HFF-Myc (cell line): ENCODE measurements around the gene CYP27C1.

Experiments
- DNase-seq: peaks from one replicate; pipeline ENCODE4 v3.0.0-alpha.2; 2011; ENCODE audit warnings: low read depth; ENCODE audit errors: extremely low read depth
- H3K4me3 ChIP-seq: replicated peaks from 2 replicates; pipeline ENCODE4 v1.5.1; 2011; ENCODE audit warnings: low read depth, mild to moderate bottlenecking, control low read depth, low read length
- TF ChIP-seq, protein P1 (sequence below): IDR thresholded peaks from 2 replicates; pipeline ENCODE4 v1.5.1; 2012; ENCODE audit warnings: mild to moderate bottlenecking, low read depth, low read length, control low read depth; ENCODE audit errors: missing control alignments

CYP27C1 gene

DNA sequence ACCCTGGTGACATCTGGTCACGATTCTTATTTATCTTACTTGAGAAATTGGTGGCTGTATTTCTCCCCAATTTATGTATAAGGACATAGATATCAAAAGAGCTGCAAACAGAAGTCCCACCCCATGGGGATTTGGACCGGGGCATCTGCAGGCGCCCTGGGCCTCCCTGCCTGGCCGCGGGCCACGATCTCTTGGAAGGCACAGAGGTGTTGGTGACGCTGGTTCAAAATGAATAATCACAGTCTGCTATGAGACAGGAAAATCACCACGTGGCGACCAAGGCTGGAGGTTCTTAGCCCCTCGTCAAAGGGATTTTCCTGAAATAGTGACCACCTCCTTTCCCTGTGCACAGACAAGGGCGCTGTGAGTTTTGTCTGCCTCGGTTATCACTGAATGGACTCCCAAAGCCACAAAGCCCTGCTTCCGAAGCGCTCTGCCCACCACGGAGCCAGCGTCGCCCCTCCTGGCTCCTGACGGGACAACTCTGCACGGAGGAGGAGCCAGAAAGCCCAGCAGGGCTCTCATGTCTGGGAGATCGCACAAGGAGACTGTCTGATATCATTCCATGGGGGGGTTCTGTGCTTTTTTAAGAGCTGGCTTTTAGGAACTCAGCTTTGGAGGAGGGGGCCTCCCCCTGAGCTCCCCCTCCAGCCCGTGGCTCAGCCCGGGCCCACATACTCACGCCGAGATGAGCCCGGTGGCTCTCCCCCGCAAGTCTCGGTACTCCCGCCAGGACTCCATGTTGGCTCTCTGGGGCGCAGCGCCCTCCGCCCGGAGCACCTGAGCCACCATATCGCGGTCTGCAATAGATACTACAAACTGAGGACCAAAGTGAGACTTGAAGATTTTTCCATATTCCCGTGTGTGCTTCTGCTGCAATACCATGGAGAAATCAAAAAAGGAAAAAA is 14.6 kb downstream of the CYP27C1 start:
- TF ChIP-seq, protein P1, sequence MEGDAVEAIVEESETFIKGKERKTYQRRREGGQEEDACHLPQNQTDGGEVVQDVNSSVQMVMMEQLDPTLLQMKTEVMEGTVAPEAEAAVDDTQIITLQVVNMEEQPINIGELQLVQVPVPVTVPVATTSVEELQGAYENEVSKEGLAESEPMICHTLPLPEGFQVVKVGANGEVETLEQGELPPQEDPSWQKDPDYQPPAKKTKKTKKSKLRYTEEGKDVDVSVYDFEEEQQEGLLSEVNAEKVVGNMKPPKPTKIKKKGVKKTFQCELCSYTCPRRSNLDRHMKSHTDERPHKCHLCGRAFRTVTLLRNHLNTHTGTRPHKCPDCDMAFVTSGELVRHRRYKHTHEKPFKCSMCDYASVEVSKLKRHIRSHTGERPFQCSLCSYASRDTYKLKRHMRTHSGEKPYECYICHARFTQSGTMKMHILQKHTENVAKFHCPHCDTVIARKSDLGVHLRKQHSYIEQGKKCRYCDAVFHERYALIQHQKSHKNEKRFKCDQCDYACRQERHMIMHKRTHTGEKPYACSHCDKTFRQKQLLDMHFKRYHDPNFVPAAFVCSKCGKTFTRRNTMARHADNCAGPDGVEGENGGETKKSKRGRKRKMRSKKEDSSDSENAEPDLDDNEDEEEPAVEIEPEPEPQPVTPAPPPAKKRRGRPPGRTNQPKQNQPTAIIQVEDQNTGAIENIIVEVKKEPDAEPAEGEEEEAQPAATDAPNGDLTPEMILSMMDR: no peak
- no peak overlapping the region for H3K4me3 ChIP-seq
- no peak for DNase-seq

DNA sequence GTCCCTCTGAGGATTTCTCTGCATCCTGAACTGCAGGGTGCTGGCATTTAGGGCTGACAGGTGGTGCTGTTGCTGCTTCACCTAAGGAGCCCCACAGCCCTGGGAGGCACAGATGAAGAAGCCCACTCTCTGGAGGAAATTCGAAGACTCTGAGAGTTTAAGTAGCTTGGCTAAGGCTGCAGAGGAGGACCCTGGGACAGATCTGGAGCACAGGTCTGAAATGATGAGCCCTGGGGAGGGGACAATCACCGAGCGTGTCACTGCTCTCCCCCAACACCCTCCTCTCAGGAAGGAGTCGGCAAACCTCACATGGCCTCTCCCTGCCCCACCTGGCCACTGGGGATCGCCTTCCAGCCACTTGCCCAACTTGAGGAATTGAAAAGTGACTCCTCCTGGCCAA is 18.6 kb downstream of the CYP27C1 start:
- no peak for DNase-seq
- H3K4me3 ChIP-seq: no peak overlapping the region
- TF ChIP-seq, protein P1: no peak

DNA sequence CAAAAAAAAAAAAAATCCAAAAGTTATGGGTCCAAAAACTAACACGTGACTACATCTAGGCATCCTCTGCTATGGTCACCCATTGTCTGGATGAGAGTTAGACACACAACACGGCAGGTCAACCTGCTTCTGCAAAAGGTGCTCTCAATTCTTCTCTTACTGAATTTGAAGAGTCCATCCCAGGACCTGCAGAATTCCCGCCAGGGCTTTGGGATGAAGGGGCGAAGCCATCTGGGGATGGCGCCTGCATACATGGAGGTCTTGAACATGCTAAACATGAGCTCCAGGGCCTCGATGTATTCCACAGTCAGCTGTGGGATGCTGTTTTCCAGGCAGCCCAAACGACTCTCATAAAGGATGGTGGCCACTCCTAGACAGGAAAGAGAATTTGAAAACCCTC is 19.1 kb downstream of the CYP27C1 start:
- no peak for DNase-seq
- H3K4me3 ChIP-seq: no peak overlapping the region
- TF ChIP-seq, protein P1: no peak

DNA sequence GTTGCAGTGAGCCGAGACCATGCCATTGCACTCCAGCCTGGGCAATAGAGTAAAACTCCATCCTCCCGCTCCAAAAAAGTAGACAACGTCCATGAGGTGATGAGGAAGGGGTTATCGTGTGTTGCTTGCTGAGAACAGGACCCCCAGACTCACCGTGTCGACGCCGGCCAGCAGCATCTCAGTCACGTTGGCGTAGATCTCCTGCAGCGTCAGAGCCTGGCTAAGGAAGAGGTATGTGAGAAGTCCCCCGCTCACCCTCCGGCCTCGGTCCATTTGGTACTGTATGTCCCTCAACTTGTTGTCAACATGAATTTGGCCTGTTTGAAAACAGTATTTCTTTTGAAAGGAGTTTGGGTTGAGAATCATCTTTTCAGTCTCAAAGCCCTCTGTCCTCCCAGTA is 20.9 kb downstream of the CYP27C1 start:
- DNase-seq: no peak

DNA sequence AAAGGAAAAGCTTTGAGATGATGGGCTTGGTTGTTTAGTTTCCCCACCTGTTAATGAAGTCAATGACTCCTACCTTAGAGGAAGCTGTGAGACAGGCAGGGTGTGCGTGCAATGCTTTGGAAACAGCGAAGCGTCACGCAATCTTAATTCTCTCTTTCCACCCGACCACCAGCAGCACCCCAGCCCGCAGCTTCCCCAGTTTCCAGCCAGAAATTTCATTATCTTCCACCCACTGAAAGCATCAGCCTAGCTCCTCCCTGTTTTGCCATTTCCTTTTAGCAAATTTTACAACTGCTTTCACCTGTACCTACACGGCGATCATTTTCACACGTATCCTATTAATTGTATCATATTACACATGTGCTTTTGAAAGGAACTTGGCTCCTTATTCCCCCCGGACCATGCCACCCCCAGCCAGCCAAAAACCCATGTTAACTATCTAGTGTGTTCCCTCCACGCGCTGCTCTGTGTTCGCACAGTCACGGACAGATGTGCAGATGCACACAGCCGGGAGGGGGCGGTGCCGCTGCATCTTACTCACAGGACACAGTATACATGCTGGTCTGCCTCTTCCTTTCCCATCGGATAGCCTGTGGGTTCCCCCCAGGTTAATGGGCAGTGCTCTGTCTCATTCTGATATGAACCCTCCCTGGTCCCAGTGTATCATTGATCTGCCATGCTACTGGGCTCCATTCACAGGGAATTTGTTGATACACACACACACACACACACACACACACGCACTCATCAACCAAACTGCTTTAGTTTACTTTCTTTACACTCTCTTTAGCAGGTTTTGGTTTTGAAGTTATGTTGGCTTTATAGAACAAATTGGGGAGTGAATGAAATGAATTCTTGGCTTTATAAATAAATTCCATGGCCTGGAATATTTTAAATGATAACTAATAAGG is 22.4 kb downstream of the CYP27C1 start:
- TF ChIP-seq, protein P1: peak; percentile 57
- no peak overlapping the region for H3K4me3 ChIP-seq
- no peak for DNase-seq

More for the DNA sequence above, 20.9 kb downstream of the CYP27C1 start:
- TF ChIP-seq, protein P1: no peak
- H3K4me3 ChIP-seq: no peak overlapping the region

DNA sequence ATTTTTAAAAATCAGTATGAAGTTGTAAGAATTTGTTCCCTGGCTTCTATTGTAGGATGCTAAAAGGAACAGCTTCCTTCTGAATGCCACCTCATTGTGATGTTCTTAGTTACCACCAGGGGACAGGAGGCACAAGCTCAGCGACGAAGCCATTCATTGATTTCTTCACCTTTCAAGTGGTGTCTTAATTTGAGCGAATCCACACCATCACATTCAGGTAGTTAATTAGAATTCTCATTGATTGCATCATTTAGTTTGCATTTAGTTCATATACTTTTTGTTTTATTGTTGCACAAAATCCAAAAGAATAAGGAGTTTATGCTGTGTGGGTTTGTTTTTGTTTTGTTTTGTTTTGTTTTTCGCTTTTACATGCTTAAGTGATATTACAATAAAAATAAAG is 23.1 kb downstream of the CYP27C1 start:
- no peak for DNase-seq
- no peak overlapping the region for H3K4me3 ChIP-seq
- TF ChIP-seq, protein P1: no peak
